Activated T-helper 1 cell treated with Interleukin-2 at 50 U/mL for 16 hours (primary cell): ENCODE data around the gene THAP8.
A peak's percentile ranks its signal among the peaks of the same experiment; 100 is the strongest.
"Not testable (repeated sequence)": the region's sequence is repeated elsewhere in the genome, so short reads cannot be mapped to it uniquely, and the experiment has no call there.

Experiments
- DNase-seq: peaks from one replicate; pipeline ENCODE4 v3.0.0-alpha.2; 2020; ENCODE audit warnings: low read depth

THAP8 gene

GRCh38 chr19:36068810-36069499 lies 14.9 kb upstream of the THAP8 start:
- not testable (repeated sequence) for DNase-seq

- no peak for DNase-seq
Observed at GRCh38 chr19:36067681-36068080, 13.6 kb upstream of the THAP8 start.

GRCh38 chr19:36064826-36065225 lies 10.7 kb upstream of the THAP8 start:
- no peak for DNase-seq

GRCh38 chr19:36061367-36061766 lies 7.3 kb upstream of the THAP8 start:
- no peak for DNase-seq

GRCh38 chr19:36060430-36060829 lies 6.3 kb upstream of the THAP8 start:
- no peak for DNase-seq

- no peak for DNase-seq
Observed at GRCh38 chr19:36059180-36059910, 5.3 kb upstream of the THAP8 start.

- DNase-seq, result no peak
Observed at GRCh38 chr19:36058481-36059179, 4.5 kb upstream of the THAP8 start.

- peak; percentile 88 for DNase-seq
Observed at GRCh38 chr19:36054733-36055686, 925 bp upstream of the THAP8 start, which contains the start of gene WDR62. TSS of gene WDR62 (plus strand) at chr19:36054897. CDS start at chr19:36054972, 75 bp downstream.

- no peak for DNase-seq
Observed at GRCh38 chr19:36051637-36052036, 2.4 kb downstream of the THAP8 start.

- DNase-seq, result no peak
Observed at GRCh38 chr19:36051236-36051635, 2.8 kb downstream of the THAP8 start.

- no peak for DNase-seq
Observed at GRCh38 chr19:36049080-36049698, 4.9 kb downstream of the THAP8 start.

- no peak for DNase-seq
Observed at GRCh38 chr19:36047835-36048234, 6.2 kb downstream of the THAP8 start.

GRCh38 chr19:36046443-36047050 lies 7.5 kb downstream of the THAP8 start:
- DNase-seq, result no peak

- no peak for DNase-seq
Observed at GRCh38 chr19:36043952-36044351, 10.1 kb downstream of the THAP8 start.

- no peak for DNase-seq
Observed at GRCh38 chr19:36041831-36042230, 12.3 kb downstream of the THAP8 start.

- not testable (repeated sequence) for DNase-seq
Observed at GRCh38 chr19:36041092-36041491, 13.0 kb downstream of the THAP8 start.

- no peak for DNase-seq
Observed at GRCh38 chr19:36040495-36040894, 13.6 kb downstream of the THAP8 start.

GRCh38 chr19:36032251-36033104 lies 21.6 kb downstream of the THAP8 start, which contains the start of gene CLIP3:
TSS of gene CLIP3 (minus strand) at chr19:36032873. CDS start at chr19:36032357, 516 bp downstream.
- peak; percentile 23 for DNase-seq

- DNase-seq, result no peak
Observed at GRCh38 chr19:36031308-36031707, 22.8 kb downstream of the THAP8 start.
